ENCODE data around the gene EIF1AD. TPM values are rescaled to one million over a fixed set of nuclear protein-coding genes. Genes with fewer than 3 reads are reported as not detected.

EIF1AD gene, protein sequence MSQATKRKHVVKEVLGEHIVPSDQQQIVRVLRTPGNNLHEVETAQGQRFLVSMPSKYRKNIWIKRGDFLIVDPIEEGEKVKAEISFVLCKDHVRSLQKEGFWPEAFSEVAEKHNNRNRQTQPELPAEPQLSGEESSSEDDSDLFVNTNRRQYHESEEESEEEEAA
- 10 to 100 TPM; 14.8 to 34.9 (median 19.8) TPM for polyA plus RNA-seq
- long read RNA-seq, donor 1, partial matches to known transcripts: 326 of 368 reads
- long read RNA-seq, donor 1, other reads (novel, unspliced or antisense): 38 of 368 reads
- long read RNA-seq, donor 2: 0 reads
- long read RNA-seq, donor 3, partial matches to known transcripts: 0 of 1 reads
- long read RNA-seq, donor 3, other reads (novel, unspliced or antisense): 0 of 1 reads
- long read RNA-seq, donor 4: 0 reads
- long read RNA-seq, donor 5, partial matches to known transcripts: 0 of 1 reads
- long read RNA-seq, donor 5, other reads (novel, unspliced or antisense): 0 of 1 reads
- long read RNA-seq, donor 6, partial matches to known transcripts: 0 of 3 reads
- long read RNA-seq, donor 6, other reads (novel, unspliced or antisense): 0 of 3 reads
- long read RNA-seq, donor 7: 0 reads
- long read RNA-seq, donor 8: 0 reads
- long read RNA-seq, donor 9: 0 reads
- long read RNA-seq, donor 10, transcript EIF1AD-206 (6 exons, 889 nt): major isoform, 8 of 243 reads
- long read RNA-seq, donor 10, partial matches to known transcripts: 55 of 243 reads
- long read RNA-seq, donor 10, other reads (novel, unspliced or antisense): 177 of 243 reads

DNA sequence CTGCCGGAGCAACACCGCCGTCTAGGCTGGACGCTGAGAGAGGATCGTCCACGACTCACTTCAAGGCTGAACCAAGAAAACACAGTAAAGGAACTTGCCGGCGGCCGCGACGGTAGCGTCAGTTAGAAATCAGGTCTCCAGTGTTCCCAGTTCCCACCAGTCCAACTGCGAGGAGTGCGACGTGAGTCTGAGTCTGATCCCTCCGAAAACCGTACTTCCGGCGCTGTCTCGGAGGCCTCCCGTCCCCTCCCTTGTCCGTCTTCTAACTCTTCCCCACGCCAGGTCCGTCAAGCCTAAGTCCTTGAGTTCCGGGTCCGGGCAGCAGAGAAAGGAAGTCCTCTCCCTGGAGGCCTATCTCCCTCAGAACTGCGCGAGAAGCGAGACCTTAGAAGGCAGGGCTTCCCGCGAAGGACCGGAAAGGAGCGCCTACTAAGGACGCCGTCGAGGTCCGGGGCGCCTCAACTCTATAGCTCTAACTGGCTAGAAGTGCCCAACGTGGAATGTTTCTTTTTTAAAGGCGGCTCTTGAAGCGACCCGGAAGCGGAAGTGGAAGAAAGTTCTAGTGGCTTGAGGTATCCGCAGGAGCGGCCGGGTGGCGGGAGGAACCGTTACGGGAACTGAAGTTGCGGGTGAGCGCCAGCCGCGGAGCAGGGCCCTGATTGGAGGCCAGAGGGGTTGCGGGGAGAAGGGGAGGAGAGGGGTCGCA lies at the start of gene EIF1AD, which contains the start of gene BANF1:
Gene EIF1AD (minus strand): TSS at position 216 of the 706 bp plus-strand sequence. CDS start 1,768 bp downstream, outside the sequence.
Gene BANF1 (plus strand): TSS at position 562 of the 706 bp plus-strand sequence. CDS start 748 bp downstream, outside the sequence.
- Histone ChIP-seq H3K4me1 (ENCODE audit: control insufficient read depth in 3 of 3, insufficient read depth in 2 of 3, low read depth in 1 of 3, low read length in 2 of 3) (peaks cover 0 to 7% (median 2%) of the 10 kb centered on the region in 3 donors), H3K36me3 (ENCODE audit: control insufficient read depth in 3 of 3, insufficient read depth in 2 of 3, low read depth in 1 of 3, low read length in 3 of 3) (peaks cover 20 to 62% (median 21%) of the 10 kb centered on the region in 3 donors), H3K27ac (ENCODE audit: low read depth in 1 of 3, low read length in 2 of 3) (peak within 1 kb of the TSS; percentile 85 to 98 (median 97)), H3K27me3 (ENCODE audit: control insufficient read depth in 3 of 3, insufficient read depth in 3 of 3, low read length in 3 of 3) (no peaks in the 10 kb centered on the region), H3K4me3 (ENCODE audit: low read depth in 1 of 3, low read length in 3 of 3) (peak within 1 kb of the TSS; percentile 61 to 85 (median 80)), H3K9me3 (ENCODE audit: control insufficient read depth in 2 of 2, insufficient read depth in 1 of 2, low read depth in 1 of 2, low read length in 1 of 2) (no peaks in the 10 kb centered on the region)
- DNase-seq: peak; percentile 97 to 99
- WGBS, 3 donors: 0% methylated on average over 54 to 55 of the region's 55 CpGs
- FAIRE-seq: no peak

DNA sequence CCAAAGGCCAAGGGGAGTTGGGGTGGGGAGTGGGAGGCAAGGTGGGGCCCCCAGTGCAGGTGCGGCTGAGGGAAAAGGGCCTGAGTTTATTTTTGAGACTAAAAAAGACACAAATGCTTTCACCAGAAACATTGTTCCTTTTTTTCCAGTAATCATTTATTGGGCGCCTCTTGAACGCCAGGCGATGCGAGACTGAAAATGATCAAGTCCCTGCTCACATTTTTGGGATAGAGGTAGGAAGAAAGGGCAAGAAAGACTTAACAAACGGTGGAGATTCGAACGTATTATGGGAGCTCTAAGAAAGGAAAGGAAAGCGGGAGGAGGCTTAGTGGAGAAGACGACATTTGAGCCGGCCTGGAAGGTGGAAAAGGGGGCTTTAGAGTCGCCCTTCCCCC lies 49.4 kb upstream of the EIF1AD start:
- peaks cover 0 to 24% (median 2%) of the 10 kb centered on the region in 3 donors for H3K27me3 ChIP-seq (ENCODE audit: control insufficient read depth in 3 of 3, insufficient read depth in 3 of 3, low read length in 3 of 3)
- H3K4me1 ChIP-seq (ENCODE audit: control insufficient read depth in 3 of 3, insufficient read depth in 2 of 3, low read depth in 1 of 3, low read length in 2 of 3): peaks cover 2 to 21% (median 4%) of the 10 kb centered on the region in 3 donors
- 18 to 27% (median 25%) methylated on average over 12 of the region's 12 CpGs for WGBS, 3 donors
- no peaks in the 10 kb centered on the region for H3K9me3 ChIP-seq (ENCODE audit: control insufficient read depth in 2 of 2, insufficient read depth in 1 of 2, low read depth in 1 of 2, low read length in 1 of 2)
- peak overlapping the region; percentile 90 to 91 (median 90) for H3K27ac ChIP-seq (ENCODE audit: low read depth in 1 of 3, low read length in 2 of 3)
- H3K4me3 ChIP-seq (ENCODE audit: low read depth in 1 of 3, low read length in 3 of 3): peak overlapping the region; percentile 37 to 98 (median 57)
- no peak for DNase-seq
- FAIRE-seq: no peak
- H3K36me3 ChIP-seq (ENCODE audit: control insufficient read depth in 3 of 3, insufficient read depth in 2 of 3, low read depth in 1 of 3, low read length in 3 of 3): peaks cover 3 to 24% (median 6%) of the 10 kb centered on the region in 3 donors

DNA sequence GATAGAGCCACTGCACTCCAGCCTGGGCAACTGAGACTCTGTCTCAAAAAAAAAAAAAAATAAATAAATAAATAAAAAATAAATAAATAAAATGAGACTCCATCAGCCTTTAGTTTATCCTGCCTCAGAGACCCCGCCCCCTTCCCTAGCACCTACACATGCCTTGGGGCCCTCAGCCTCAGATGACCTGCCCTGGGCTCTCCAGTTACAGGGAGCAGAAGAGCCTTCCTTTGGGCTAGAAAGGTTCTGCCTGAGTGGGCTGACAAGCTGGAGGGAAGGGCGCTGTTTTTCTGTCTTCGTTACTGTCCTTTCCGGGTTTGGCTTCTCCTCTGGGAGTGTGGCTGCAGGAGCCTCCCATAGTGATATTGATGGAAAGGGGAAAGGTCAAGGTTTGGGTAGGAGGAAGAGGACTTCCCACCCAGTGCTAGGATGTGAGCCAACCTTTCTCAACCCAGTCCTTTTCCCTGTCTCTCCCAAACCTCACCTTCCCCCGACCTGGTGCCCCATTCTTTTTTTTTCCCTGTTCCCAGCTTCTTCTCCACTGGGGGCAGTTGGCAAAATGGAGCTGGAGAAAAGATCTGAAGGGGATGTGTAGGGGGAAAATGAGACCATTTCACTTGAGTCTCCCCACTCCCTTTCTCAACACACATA lies 48.7 kb upstream of the EIF1AD start:
- Histone ChIP-seq H3K4me3 (ENCODE audit: low read depth in 1 of 3, low read length in 3 of 3) (no peak overlapping the region), H3K9me3 (ENCODE audit: control insufficient read depth in 2 of 2, insufficient read depth in 1 of 2, low read depth in 1 of 2, low read length in 1 of 2) (no peaks in the 10 kb centered on the region), H3K27ac (ENCODE audit: low read depth in 1 of 3, low read length in 2 of 3) (peak overlapping the region; percentile 90 to 91 (median 90)), H3K36me3 (ENCODE audit: control insufficient read depth in 3 of 3, insufficient read depth in 2 of 3, low read depth in 1 of 3, low read length in 3 of 3) (peaks cover 2 to 19% (median 6%) of the 10 kb centered on the region in 3 donors), H3K4me1 (ENCODE audit: control insufficient read depth in 3 of 3, insufficient read depth in 2 of 3, low read depth in 1 of 3, low read length in 2 of 3) (peaks cover 2 to 24% (median 4%) of the 10 kb centered on the region in 3 donors), H3K27me3 (ENCODE audit: control insufficient read depth in 3 of 3, insufficient read depth in 3 of 3, low read length in 3 of 3) (peaks cover 0 to 24% (median 2%) of the 10 kb centered on the region in 3 donors)
- no peak for DNase-seq
- 56 to 84% (median 69%) methylated on average over 5 of the region's 5 CpGs for WGBS, 3 donors
- FAIRE-seq: no peak

DNA sequence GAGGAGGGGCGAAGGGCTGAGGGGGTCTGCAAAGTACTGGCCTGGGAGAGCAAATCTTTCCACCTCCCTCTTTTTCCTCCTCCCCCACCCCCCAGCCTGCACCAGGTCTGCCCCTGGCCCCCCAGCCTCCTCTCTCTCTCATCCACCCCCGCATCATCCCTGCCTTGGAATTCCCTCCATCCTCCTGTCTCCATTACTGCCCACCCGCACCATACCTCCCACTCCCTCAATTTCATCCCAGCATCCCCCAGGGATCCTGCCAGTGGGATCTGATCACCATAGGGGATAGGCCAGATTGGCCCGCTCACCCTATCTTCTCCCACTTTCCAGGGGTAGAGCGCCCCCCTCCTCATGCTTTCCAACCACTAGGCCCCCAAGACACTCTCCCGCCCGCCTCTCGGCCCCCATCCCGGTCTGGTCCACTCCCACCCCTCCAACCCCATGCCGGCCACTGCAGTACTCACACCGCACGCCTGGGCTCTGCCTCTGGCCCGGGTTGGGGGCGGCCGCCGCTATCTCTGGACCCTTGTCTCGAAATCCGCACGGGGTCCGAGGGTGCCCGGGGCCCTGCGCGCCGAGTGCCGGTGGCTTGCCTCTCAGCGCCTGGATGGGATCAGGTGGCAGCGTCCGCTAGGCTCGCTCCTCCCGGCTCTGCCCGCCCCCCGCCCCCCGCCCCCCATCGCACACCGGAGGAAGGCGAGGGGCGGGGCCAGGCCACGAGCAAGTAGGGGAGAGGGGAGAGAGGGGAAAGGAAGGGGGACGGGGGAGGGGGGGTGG lies 46.8 kb upstream of the EIF1AD start, which contains the start of gene GAL3ST3:
Gene GAL3ST3 (minus strand): TSS at position 615 of the 777 bp plus-strand sequence. CDS start 3,746 bp downstream, outside the sequence.
- H3K9me3 ChIP-seq (ENCODE audit: control insufficient read depth in 2 of 2, insufficient read depth in 1 of 2, low read depth in 1 of 2, low read length in 1 of 2): no peaks in the 10 kb centered on the region
- no peak within 1 kb of the TSS for H3K27ac ChIP-seq (ENCODE audit: low read depth in 1 of 3, low read length in 2 of 3)
- peaks cover 0 to 28% (median 2%) of the 10 kb centered on the region in 3 donors for H3K27me3 ChIP-seq (ENCODE audit: control insufficient read depth in 3 of 3, insufficient read depth in 3 of 3, low read length in 3 of 3)
- peaks cover 2 to 23% (median 4%) of the 10 kb centered on the region in 3 donors for H3K4me1 ChIP-seq (ENCODE audit: control insufficient read depth in 3 of 3, insufficient read depth in 2 of 3, low read depth in 1 of 3, low read length in 2 of 3)
- no peak for FAIRE-seq
- 13 to 23% (median 23%) methylated on average over 33 to 38 of the region's 39 CpGs for WGBS, 3 donors
- no peak for DNase-seq
- no peak within 1 kb of the TSS for H3K4me3 ChIP-seq (ENCODE audit: low read depth in 1 of 3, low read length in 3 of 3)
- H3K36me3 ChIP-seq (ENCODE audit: control insufficient read depth in 3 of 3, insufficient read depth in 2 of 3, low read depth in 1 of 3, low read length in 3 of 3): peaks cover 0 to 6% (median 0%) of the 10 kb centered on the region in 3 donors

DNA sequence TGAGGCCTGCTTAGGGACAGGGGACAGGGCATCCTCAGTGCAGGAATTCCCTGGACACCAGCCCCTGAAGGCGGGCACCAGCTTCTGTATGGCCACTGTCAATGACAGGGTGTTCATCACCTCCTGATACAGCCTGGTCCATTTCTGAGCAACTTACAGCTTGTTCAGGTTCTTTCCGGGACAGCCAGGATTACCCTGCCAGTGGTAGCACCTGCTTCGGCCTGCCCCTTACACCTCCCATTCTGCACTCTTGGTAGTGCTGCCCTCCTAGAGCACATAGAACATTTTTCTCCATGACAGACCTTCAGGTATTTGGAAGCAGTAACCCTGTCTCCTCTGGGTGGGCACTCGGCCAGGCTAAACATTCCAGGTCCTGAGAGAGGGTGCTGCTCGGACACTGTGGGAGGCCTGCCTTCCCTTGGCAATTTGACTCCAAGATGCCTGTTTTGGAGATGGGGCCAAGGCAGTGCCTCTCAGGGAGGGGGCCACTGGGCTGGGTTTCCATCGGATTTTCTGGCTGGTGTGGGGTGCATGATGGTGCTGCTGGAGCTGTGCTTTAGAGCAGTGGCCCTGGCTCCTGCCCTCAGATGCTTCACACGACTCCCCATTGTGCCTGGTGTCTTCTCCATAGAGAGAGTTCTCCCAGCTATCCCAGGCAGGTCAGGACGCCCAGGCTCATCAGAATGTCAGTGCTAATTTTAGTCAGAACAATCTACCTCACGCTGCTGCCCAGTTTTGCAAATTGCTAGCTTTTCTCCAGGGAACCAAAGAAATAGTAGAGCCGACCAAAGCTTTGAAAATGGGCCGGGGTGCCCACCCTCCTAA lies 45.8 kb upstream of the EIF1AD start:
- no peaks in the 10 kb centered on the region for H3K36me3 ChIP-seq (ENCODE audit: control insufficient read depth in 3 of 3, insufficient read depth in 2 of 3, low read depth in 1 of 3, low read length in 3 of 3)
- whole genome bisulfite sequencing, 3 donors: 83 to 88% (median 85%) methylated on average over 11 of the region's 11 CpGs
- FAIRE-seq (no peak), DNase-seq (no peak)
- no peaks in the 10 kb centered on the region for H3K9me3 ChIP-seq (ENCODE audit: control insufficient read depth in 2 of 2, insufficient read depth in 1 of 2, low read depth in 1 of 2, low read length in 1 of 2)
- no peak overlapping the region for H3K27ac ChIP-seq (ENCODE audit: low read depth in 1 of 3, low read length in 2 of 3)
- H3K4me1 ChIP-seq (ENCODE audit: control insufficient read depth in 3 of 3, insufficient read depth in 2 of 3, low read depth in 1 of 3, low read length in 2 of 3): peaks cover 0 to 18% (median 2%) of the 10 kb centered on the region in 3 donors
- peaks cover 0 to 28% (median 2%) of the 10 kb centered on the region in 3 donors for H3K27me3 ChIP-seq (ENCODE audit: control insufficient read depth in 3 of 3, insufficient read depth in 3 of 3, low read length in 3 of 3)
- H3K4me3 ChIP-seq (ENCODE audit: low read depth in 1 of 3, low read length in 3 of 3): no peak overlapping the region

DNA sequence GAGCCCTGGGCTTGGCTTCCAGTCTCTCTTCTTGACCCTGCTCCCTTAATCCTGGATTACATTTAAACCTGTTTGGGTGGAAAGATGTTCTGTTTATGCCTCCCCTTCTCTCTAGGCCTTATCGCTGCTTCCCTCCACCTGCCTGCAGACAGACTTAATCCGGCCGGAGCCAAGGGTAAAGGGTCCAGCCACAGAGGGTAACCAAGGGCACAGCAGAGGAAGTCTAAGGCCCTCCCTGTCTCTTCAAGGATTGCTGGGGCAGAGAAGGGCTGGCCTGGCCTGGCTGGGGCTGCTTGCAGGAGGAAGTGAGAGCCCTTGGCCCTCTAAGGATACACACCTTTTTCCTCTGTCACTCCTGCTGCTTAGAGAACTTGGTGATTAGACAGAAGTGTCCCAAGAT lies 44.9 kb upstream of the EIF1AD start:
- 94 to 98% (median 96%) methylated on average over 3 of the region's 3 CpGs for WGBS, 3 donors
- Histone ChIP-seq H3K4me3 (ENCODE audit: low read depth in 1 of 3, low read length in 3 of 3) (no peak overlapping the region), H3K9me3 (ENCODE audit: control insufficient read depth in 2 of 2, insufficient read depth in 1 of 2, low read depth in 1 of 2, low read length in 1 of 2) (no peaks in the 10 kb centered on the region), H3K27me3 (ENCODE audit: control insufficient read depth in 3 of 3, insufficient read depth in 3 of 3, low read length in 3 of 3) (peaks cover 0 to 28% (median 2%) of the 10 kb centered on the region in 3 donors), H3K4me1 (ENCODE audit: control insufficient read depth in 3 of 3, insufficient read depth in 2 of 3, low read depth in 1 of 3, low read length in 2 of 3) (peaks cover 0 to 18% (median 2%) of the 10 kb centered on the region in 3 donors), H3K36me3 (ENCODE audit: control insufficient read depth in 3 of 3, insufficient read depth in 2 of 3, low read depth in 1 of 3, low read length in 3 of 3) (no peaks in the 10 kb centered on the region), H3K27ac (ENCODE audit: low read depth in 1 of 3, low read length in 2 of 3) (no peak overlapping the region)
- FAIRE-seq (no peak), DNase-seq (no peak)

Measured in small intestine (tissue), 16 donors.